Measurements from ENCODE around the gene ROS1.
A peak's percentile ranks its signal among the peaks of the same experiment; 100 is the strongest.

ROS1 gene

GRCh38 chr6:117467876-117468275 is 42.1 kb upstream of the ROS1 start:
- no peaks in the 10 kb centered on the region for H3K9me3 ChIP-seq (ENCODE audit: severe bottlenecking)
- no peak overlapping the region for H3K27ac ChIP-seq (ENCODE audit: poor library complexity, severe bottlenecking)
- ATAC-seq (ENCODE audit: low read depth) (no peak), DNase-seq (ENCODE audit: low spot score) (no peak)
- TF ChIP-seq, protein P1, sequence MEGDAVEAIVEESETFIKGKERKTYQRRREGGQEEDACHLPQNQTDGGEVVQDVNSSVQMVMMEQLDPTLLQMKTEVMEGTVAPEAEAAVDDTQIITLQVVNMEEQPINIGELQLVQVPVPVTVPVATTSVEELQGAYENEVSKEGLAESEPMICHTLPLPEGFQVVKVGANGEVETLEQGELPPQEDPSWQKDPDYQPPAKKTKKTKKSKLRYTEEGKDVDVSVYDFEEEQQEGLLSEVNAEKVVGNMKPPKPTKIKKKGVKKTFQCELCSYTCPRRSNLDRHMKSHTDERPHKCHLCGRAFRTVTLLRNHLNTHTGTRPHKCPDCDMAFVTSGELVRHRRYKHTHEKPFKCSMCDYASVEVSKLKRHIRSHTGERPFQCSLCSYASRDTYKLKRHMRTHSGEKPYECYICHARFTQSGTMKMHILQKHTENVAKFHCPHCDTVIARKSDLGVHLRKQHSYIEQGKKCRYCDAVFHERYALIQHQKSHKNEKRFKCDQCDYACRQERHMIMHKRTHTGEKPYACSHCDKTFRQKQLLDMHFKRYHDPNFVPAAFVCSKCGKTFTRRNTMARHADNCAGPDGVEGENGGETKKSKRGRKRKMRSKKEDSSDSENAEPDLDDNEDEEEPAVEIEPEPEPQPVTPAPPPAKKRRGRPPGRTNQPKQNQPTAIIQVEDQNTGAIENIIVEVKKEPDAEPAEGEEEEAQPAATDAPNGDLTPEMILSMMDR (IDR thresholded peaks at IDR 0.05; ENCODE audit: poor library complexity, severe bottlenecking): no peak
- no peaks in the 10 kb centered on the region for H3K36me3 ChIP-seq (ENCODE audit: low read depth)
- H3K27me3 ChIP-seq (ENCODE audit: insufficient read depth, poor library complexity, severe bottlenecking): no peaks in the 10 kb centered on the region
- no peak overlapping the region for H3K4me3 ChIP-seq (ENCODE audit: severe bottlenecking)
- peaks cover 15% of the 10 kb centered on the region for H3K4me1 ChIP-seq (ENCODE audit: insufficient read depth, poor library complexity, severe bottlenecking)

DNA sequence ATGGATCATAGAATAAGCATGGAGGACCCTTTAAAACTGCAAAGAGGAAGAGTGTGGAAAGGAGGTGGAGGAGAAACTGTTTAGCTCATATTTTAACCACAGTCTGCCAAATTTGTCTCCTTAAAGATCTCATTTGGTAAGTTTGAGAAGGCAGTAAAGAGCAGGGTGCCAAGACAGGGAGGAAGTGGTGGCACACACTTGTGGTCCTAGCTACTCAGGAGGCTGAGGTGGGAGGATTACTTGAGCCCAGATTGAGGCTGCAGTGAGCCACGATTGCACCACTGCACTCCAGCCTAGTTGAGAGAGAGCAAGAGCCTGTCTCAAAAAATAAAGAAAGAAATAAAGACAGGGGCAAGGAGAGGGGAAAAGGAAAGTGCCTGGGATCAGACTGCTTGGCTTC is 39.9 kb upstream of the ROS1 start:
- no peak for ATAC-seq (ENCODE audit: low read depth)

DNA sequence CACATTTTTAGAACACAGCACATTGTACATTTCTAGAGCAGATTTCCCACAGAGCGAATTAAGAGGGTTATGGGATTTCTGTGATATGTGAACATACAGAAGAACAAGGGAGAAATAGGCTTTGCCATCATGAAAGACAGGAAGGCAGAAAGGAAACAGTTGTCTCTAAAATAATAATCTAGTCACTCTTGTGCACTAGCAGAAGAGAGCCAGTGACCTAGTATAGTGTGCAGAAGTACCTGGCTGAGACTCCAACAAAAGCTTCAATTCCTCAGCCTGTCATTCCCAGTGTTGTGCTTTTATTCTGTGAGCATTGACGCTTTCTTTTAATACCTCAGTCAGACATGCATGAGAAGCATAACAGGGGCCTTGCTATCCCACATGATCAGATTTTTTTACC is 39.0 kb upstream of the ROS1 start:
- no peak overlapping the region for H3K4me3 ChIP-seq (ENCODE audit: severe bottlenecking)
- peaks cover 15% of the 10 kb centered on the region for H3K4me1 ChIP-seq (ENCODE audit: insufficient read depth, poor library complexity, severe bottlenecking)
- ATAC-seq (ENCODE audit: low read depth) (peak; percentile 13; the same call in 1 of the 3 replicates), DNase-seq (ENCODE audit: low spot score) (no peak)
- H3K27ac ChIP-seq (ENCODE audit: poor library complexity, severe bottlenecking): peak overlapping the region; percentile 83
- H3K27me3 ChIP-seq (ENCODE audit: insufficient read depth, poor library complexity, severe bottlenecking): no peaks in the 10 kb centered on the region
- TF ChIP-seq, protein P1 (IDR thresholded peaks at IDR 0.05; ENCODE audit: poor library complexity, severe bottlenecking): no peak
- no peaks in the 10 kb centered on the region for H3K36me3 ChIP-seq (ENCODE audit: low read depth)
- no peaks in the 10 kb centered on the region for H3K9me3 ChIP-seq (ENCODE audit: severe bottlenecking)

More for the DNA sequence above, 39.9 kb upstream of the ROS1 start:
- H3K4me1 ChIP-seq (ENCODE audit: insufficient read depth, poor library complexity, severe bottlenecking): peaks cover 15% of the 10 kb centered on the region
- DNase-seq (ENCODE audit: low spot score): no peak
- H3K27ac ChIP-seq (ENCODE audit: poor library complexity, severe bottlenecking): no peak overlapping the region
- no peaks in the 10 kb centered on the region for H3K36me3 ChIP-seq (ENCODE audit: low read depth)
- TF ChIP-seq, protein P1 (IDR thresholded peaks at IDR 0.05; ENCODE audit: poor library complexity, severe bottlenecking): no peak
- no peak overlapping the region for H3K4me3 ChIP-seq (ENCODE audit: severe bottlenecking)
- H3K27me3 ChIP-seq (ENCODE audit: insufficient read depth, poor library complexity, severe bottlenecking): no peaks in the 10 kb centered on the region
- no peaks in the 10 kb centered on the region for H3K9me3 ChIP-seq (ENCODE audit: severe bottlenecking)

- ATAC-seq (ENCODE audit: low read depth) (peak; percentile 95), DNase-seq (ENCODE audit: low spot score) (no peak)
- Histone ChIP-seq H3K4me3 (ENCODE audit: severe bottlenecking) (no peak overlapping the region), H3K9me3 (ENCODE audit: severe bottlenecking) (no peaks in the 10 kb centered on the region), H3K36me3 (ENCODE audit: low read depth) (no peaks in the 10 kb centered on the region), H3K27me3 (ENCODE audit: insufficient read depth, poor library complexity, severe bottlenecking) (no peaks in the 10 kb centered on the region), H3K27ac (ENCODE audit: poor library complexity, severe bottlenecking) (peak overlapping the region; percentile 83), H3K4me1 (ENCODE audit: insufficient read depth, poor library complexity, severe bottlenecking) (peaks cover 15% of the 10 kb centered on the region)
- TF ChIP-seq, protein P1 (IDR thresholded peaks at IDR 0.05; ENCODE audit: poor library complexity, severe bottlenecking): no peak
Observed at GRCh38 chr6:117463762-117464665, 38.3 kb upstream of the ROS1 start.
